ENCODE measurements around the gene HSD17B7.

Gene HSD17B7

DNA sequence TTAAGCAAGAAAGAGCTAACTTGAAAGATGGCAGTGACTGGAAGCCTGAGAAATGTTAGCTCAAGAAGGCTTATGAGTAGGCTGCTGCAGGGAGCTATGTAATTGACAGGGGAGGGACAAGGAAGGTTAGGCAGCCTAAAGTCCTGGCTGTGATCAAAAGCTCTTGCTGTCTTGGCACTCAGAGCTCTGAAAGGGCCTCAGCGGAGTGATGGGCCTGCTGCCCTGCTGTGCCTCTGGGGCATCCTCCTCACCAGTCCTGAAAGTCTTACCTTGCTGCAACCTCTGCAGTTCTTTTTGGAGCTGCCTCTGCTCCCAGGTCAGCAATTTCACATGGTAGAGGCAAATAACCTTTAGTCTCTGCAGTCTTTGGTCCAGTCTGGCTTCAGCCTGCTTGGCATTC lies 68.7 kb downstream of the HSD17B7 start:
- DNase-seq = no peak

DNA sequence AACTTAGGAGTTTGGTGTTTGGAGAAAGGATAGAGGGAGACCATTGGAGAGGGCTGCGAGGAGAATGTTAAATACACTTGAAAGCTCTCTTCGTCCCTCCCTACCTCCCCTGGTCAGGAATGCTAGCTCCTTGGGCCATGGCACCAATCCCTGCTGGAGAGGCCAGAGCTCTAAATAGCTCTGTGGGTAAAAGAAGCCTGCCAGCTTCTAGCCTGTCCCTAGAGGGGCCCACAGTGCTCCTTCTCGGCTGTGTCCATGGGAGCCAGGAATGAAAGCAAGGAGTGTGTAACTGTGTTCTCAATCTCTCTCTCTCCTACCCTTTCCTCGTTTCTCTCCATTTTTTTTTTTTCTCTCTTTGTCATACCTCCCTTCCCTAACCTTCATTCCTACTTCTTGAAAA lies 70.6 kb downstream of the HSD17B7 start, which contains the start of gene CCDC190:
Gene CCDC190, minus strand, starts transcription at position 75 of the 400 bp plus-strand sequence. CDS start 1,529 bp downstream, outside the sequence.
- DNase-seq = no peak

DNA sequence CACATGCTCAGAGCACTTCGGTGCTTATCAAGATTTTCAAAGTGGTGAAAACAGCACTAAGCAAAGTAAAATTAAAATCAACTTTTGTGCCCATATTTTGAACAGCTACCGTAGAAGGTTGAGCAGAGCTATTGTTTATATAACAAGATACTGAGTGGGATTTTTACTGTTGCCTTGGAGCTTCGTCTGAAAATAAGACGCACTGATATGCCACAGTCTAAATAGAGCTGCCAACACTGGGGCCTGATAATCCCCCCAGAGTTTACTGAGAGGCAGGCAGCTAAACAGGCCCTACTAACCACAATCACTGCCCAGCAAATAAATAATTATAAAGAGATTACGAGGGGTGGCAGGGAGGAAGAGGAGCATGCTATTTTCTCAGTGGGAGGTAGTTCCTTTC lies 71.1 kb downstream of the HSD17B7 start:
- no peak for DNase-seq

Measured in T-helper 2 cell (primary cell).